ENCODE measurements around the gene UGT1A7.

GRCh38 chr2:233639860-233640259 is 41.8 kb upstream of the UGT1A7 start:
- TF ChIP-seq CTCF (IDR thresholded peaks at IDR 0.05) (no peak), POLR2AphosphoS5 (IDR thresholded peaks at IDR 0.05) (no peak), POLR2A (IDR thresholded peaks at IDR 0.05) (no peak)

Measured in prostate gland (tissue), 2 donors.